Keratinocyte (primary cell): ENCODE data around the gene IDH3B. TPM values are rescaled to one million over a fixed set of nuclear protein-coding genes. Genes with fewer than 3 reads are reported as not detected.

Experiments
- DNase-seq: peaks from one replicate; pipeline ENCODE4 v3.0.0-alpha.2; 2011; ENCODE audit warnings: low read depth, missing footprints, low spot score
- FAIRE-seq: peaks from 2 replicates; lab custom pipeline; 2011; peaks lifted over from hg19 to GRCh38; lab: Jason Lieb, UNC
- H2AFZ ChIP-seq: 2 replicates; pipeline ENCODE4 v1.6.0; 2012; ENCODE audit warnings: low read length, control low read depth, inconsistent platforms; ENCODE audit not compliant: control insufficient read depth
- H3K27ac ChIP-seq: 2 replicates; pipeline ENCODE4 v1.5.1; 2011; ENCODE audit warnings: low read length; ENCODE audit not compliant: control insufficient read depth, insufficient read depth
- H3K27me3 ChIP-seq: 3 replicates; pipeline ENCODE4 v1.6.0; 2011; ENCODE audit warnings: low read length; ENCODE audit not compliant: control insufficient read depth, insufficient read depth; ENCODE audit errors: extremely low read depth
- H3K36me3 ChIP-seq, 2 experiments: 2 replicates in 1 of 2; 3 replicates in 1 of 2; pipeline ENCODE4 v1.5.1; 2011; ENCODE audit warnings: low read length in 2 of 2, mild to moderate bottlenecking in 1 of 2; ENCODE audit not compliant: control insufficient read depth in 2 of 2, insufficient read depth in 2 of 2; ENCODE audit errors: extremely low read depth in 1 of 2
- H3K4me1 ChIP-seq: 3 replicates; pipeline ENCODE4 v1.5.1; 2011; ENCODE audit warnings: low read length; ENCODE audit not compliant: control insufficient read depth, insufficient read depth; ENCODE audit errors: extremely low read depth
- H3K4me2 ChIP-seq: 3 replicates; pipeline ENCODE4 v1.6.0; 2011; ENCODE audit warnings: low read depth, low read length; ENCODE audit not compliant: control insufficient read depth, insufficient read depth; ENCODE audit errors: extremely low read depth
- H3K4me3 ChIP-seq, 3 experiments: fragments of 200-600 bp in 1 of 3; sonication (generic) in 1 of 3; 2 replicates in 2 of 3; 3 replicates in 1 of 3; pipeline ENCODE4 v1.5.1; 2011 to 2016; ENCODE audit warnings: low read length in 3 of 3, mild to moderate bottlenecking in 3 of 3, control low read depth in 2 of 3, inconsistent platforms in 1 of 3, low read depth in 1 of 3, mixed read lengths in 1 of 3, mixed run types in 1 of 3, moderate library complexity in 1 of 3; ENCODE audit not compliant: control insufficient read depth in 2 of 3, insufficient read depth in 2 of 3; ENCODE audit errors: extremely low read depth in 1 of 3
- H3K79me2 ChIP-seq: 2 replicates; pipeline ENCODE4 v1.6.0; 2012; ENCODE audit warnings: low read length; ENCODE audit not compliant: control insufficient read depth, insufficient read depth
- H3K9ac ChIP-seq: 3 replicates; pipeline ENCODE4 v1.6.0; 2011; ENCODE audit warnings: low read length; ENCODE audit not compliant: control insufficient read depth, insufficient read depth; ENCODE audit errors: extremely low read depth
- H3K9me1 ChIP-seq: 3 replicates; pipeline ENCODE4 v1.6.0; 2011; ENCODE audit warnings: low read length; ENCODE audit not compliant: control insufficient read depth, insufficient read depth; ENCODE audit errors: extremely low read depth
- H3K9me3 ChIP-seq: 2 replicates; pipeline ENCODE4 v1.5.1; 2012; ENCODE audit warnings: low read depth, low read length; ENCODE audit not compliant: control insufficient read depth
- H4K20me1 ChIP-seq: 3 replicates; pipeline ENCODE4 v1.6.0; 2011; ENCODE audit warnings: low read length; ENCODE audit not compliant: control insufficient read depth, insufficient read depth; ENCODE audit errors: extremely low read depth
- EZH2 ChIP-seq: IDR thresholded peaks from one replicate; pipeline ENCODE4 v1.6.1; 2012; ENCODE audit warnings: inconsistent platforms, mild to moderate bottlenecking, low read length, moderate library complexity
- dilution Hi-C: fragments of 300-500 bp; cut with MboI; formaldehyde crosslinking; loops from one replicate; pipeline ENCODE4 v1.7.0; 2020; ENCODE audit warnings: low sequenced_read_pairs; ENCODE audit not compliant: extremely low pct_ligation_motif_present
- polyA plus RNA-seq, 5 experiments: library from polyadenylated mRNA; depleted of rRNA in 3 of 5; stranded (reverse) in 3 of 5; stranded (forward) in 1 of 5; unstranded in 1 of 5; fragments of >200 nt; gene quantifications; 1 replicate in 1 of 5; 2 replicates in 3 of 5; 3 replicates in 1 of 5; pipeline versions ENCODE4 v1.2.1 to v1.2.3, GENCODE V29; 2011 to 2012; ENCODE audit warnings: missing spikeins in 2 of 5, low read depth in 1 of 5, low replicate concordance in 1 of 5
- TF ChIP-seq, protein P1 (sequence below), 3 experiments: IDR thresholded peaks in 1 of 3; conservative IDR thresholded peaks in 1 of 3; optimal IDR thresholded peaks in 1 of 3; 2 replicates in 2 of 3; 3 replicates in 1 of 3; pipeline versions ENCODE3 to v1.5.1; 2011; ENCODE audit warnings: low read length in 3 of 3, mild to moderate bottlenecking in 3 of 3, moderate library complexity in 2 of 3, control low read depth in 1 of 3, inconsistent platforms in 1 of 3; ENCODE audit not compliant: insufficient read depth in 2 of 3; ENCODE audit errors: extremely low read depth in 1 of 3

The IDH3B gene
- polyA plus RNA-seq, 1 donor (not counting 4 experiments of a cell fraction or from before 2014, with no cell fraction given) = 131 TPM

- H3K9me3 ChIP-seq = no peaks in the 10 kb centered on the region
- FAIRE-seq (no peak), DNase-seq (no peak)
- no peak overlapping the region for H3K4me3 ChIP-seq
- TF ChIP-seq, protein P1, sequence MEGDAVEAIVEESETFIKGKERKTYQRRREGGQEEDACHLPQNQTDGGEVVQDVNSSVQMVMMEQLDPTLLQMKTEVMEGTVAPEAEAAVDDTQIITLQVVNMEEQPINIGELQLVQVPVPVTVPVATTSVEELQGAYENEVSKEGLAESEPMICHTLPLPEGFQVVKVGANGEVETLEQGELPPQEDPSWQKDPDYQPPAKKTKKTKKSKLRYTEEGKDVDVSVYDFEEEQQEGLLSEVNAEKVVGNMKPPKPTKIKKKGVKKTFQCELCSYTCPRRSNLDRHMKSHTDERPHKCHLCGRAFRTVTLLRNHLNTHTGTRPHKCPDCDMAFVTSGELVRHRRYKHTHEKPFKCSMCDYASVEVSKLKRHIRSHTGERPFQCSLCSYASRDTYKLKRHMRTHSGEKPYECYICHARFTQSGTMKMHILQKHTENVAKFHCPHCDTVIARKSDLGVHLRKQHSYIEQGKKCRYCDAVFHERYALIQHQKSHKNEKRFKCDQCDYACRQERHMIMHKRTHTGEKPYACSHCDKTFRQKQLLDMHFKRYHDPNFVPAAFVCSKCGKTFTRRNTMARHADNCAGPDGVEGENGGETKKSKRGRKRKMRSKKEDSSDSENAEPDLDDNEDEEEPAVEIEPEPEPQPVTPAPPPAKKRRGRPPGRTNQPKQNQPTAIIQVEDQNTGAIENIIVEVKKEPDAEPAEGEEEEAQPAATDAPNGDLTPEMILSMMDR (optimal IDR thresholded peaks at IDR 0.05 in 1 of 3, IDR thresholded peaks at IDR 0.05 in 1 of 3, conservative IDR thresholded peaks at IDR 0.05 in 1 of 3; ENCODE audit: extremely low read depth in 1 of 3, insufficient read depth in 2 of 3, low read length in 3 of 3) = no peak
- TF ChIP-seq EZH2 = no peak
- H2AFZ ChIP-seq = no peak overlapping the region
- no peaks in the 10 kb centered on the region for H3K79me2 ChIP-seq
- no peak overlapping the region for H3K9ac ChIP-seq
- no peaks in the 10 kb centered on the region for H3K4me1 ChIP-seq
- H3K36me3 ChIP-seq = no peaks in the 10 kb centered on the region
- dilution Hi-C loops = no loop called here
- H3K27me3 ChIP-seq = peaks cover 9% of the 10 kb centered on the region
- no peak overlapping the region for H3K27ac ChIP-seq
- H4K20me1 ChIP-seq = no peaks in the 10 kb centered on the region
- no peak overlapping the region for H3K4me2 ChIP-seq
- H3K9me1 ChIP-seq = no peaks in the 10 kb centered on the region
These were observed 30.6 kb downstream of the IDH3B start for GRCh38 chr20:2633381-2633780.

DNA sequence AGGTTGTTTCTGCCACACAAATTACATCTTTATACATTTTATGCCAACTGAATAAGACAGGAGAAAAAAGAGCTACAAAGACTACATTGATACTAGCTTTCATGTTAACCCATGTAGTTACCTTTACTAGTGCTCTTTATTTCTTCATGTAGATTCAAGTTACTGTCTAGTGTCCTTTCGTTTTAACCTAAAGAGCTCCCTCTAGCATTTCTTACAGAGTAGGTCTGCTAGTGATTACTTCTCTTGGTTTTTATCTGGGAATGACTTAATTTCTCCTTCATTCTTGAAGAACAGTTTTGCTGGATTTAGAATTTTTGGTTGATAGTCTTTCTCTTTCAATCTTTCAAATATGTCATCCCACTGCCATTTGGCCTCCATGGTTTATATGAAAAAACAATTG, 32.8 kb downstream of the IDH3B start:
- Histone ChIP-seq H3K4me3 (no peak overlapping the region), H3K4me2 (no peak overlapping the region), H3K27me3 (peaks cover 9% of the 10 kb centered on the region), H3K9me1 (no peaks in the 10 kb centered on the region), H3K36me3 (no peaks in the 10 kb centered on the region), H4K20me1 (no peaks in the 10 kb centered on the region), H2AFZ (no peak overlapping the region), H3K4me1 (peaks cover 6% of the 10 kb centered on the region), H3K9ac (no peak overlapping the region), H3K79me2 (no peaks in the 10 kb centered on the region), H3K9me3 (peaks cover 2% of the 10 kb centered on the region), H3K27ac (no peak overlapping the region)
- DNase-seq = no peak
- FAIRE-seq = no peak
- no peak for TF ChIP-seq EZH2
- TF ChIP-seq, protein P1 (optimal IDR thresholded peaks at IDR 0.05 in 1 of 3, IDR thresholded peaks at IDR 0.05 in 1 of 3, conservative IDR thresholded peaks at IDR 0.05 in 1 of 3; ENCODE audit: extremely low read depth in 1 of 3, insufficient read depth in 2 of 3, low read length in 3 of 3) = no peak
- dilution Hi-C loops = no loop called here
